HCT116 (cell line): ENCODE results near the gene VPS4B. TPM values are rescaled to one million over a fixed set of nuclear protein-coding genes. Genes with fewer than 3 reads are reported as not detected.

Experiments used
- ATAC-seq: fragments of 200-7000 bp; cut with Tn5 transposase; 2 replicates; pipeline ENCODE4 v1.9.1; 2020; ENCODE audit warnings: mild to moderate bottlenecking, moderate library complexity
- BruUV-seq: library from RNA; stranded (reverse); fragments of 400-500 nt; replicated peaks from 2 replicates; lab custom pipeline; 2021; lab: Mats Ljungman, UMichigan
- CTCF ChIA-PET: fragments of 300-600 bp; sonication (Branson Sonifier 250); formaldehyde crosslinking; loops from one replicate; lab custom pipeline; 2021; ENCODE audit warnings: antibody characterized with exemption; lab: Charles Lee
- POLR2A ChIA-PET: fragments of 300-600, 350-600 bp; sonication (Branson Sonifier 250); formaldehyde crosslinking; loops from one replicate; lab custom pipeline; 2021; ENCODE audit warnings: antibody characterized with exemption; lab: Charles Lee
- RAD21 ChIA-PET, 2 experiments: fragments of 300-600 bp; sonication (Branson Sonifier 250); formaldehyde crosslinking; loops; one replicate each; lab custom pipeline; 2023; ENCODE audit warnings: low total read pairs in 2 of 2; ENCODE audit not compliant: uncharacterized antibody in 2 of 2, unreplicated experiment in 2 of 2, low non-redundant PET in 1 of 2; lab: Charles Lee
- DNase-seq: peaks from one replicate; pipeline ENCODE4 v3.0.0-alpha.2; 2010; ENCODE audit warnings: low read depth, low spot score
- H2AFZ ChIP-seq: fragments of 200-600 bp; shearing (Covaris generic), sonication (generic); 2 replicates; pipeline ENCODE4 v1.6.1; 2017; ENCODE audit warnings: low read depth, mixed run types, mixed read lengths, antibody characterized with exemption, low read length; ENCODE audit not compliant: poor library complexity, severe bottlenecking
- H3K27ac ChIP-seq: 2 replicates; pipeline ENCODE4 v1.5.1; 2012; ENCODE audit warnings: low read depth, low read length
- H3K27me3 ChIP-seq: fragments of 200-600 bp; sonication (generic); 2 replicates; pipeline ENCODE4 v1.6.1; 2016; ENCODE audit warnings: mixed run types, low read length, mixed read lengths; ENCODE audit not compliant: insufficient read depth
- H3K36me3 ChIP-seq, 2 experiments: fragments of 200-500 bp in 1 of 2; fragments of 200-600 bp in 1 of 2; sonication (Bioruptor generic) in 1 of 2; sonication (generic) in 1 of 2; 2 replicates each; pipeline versions ENCODE4 v1.5.1 to v1.6.1; 2014 to 2016; ENCODE audit warnings: low read length in 2 of 2, inconsistent platforms in 1 of 2, mixed read lengths in 1 of 2, mixed run types in 1 of 2; ENCODE audit not compliant: insufficient read depth in 2 of 2, control insufficient read depth in 1 of 2
- H3K4me1 ChIP-seq, 2 experiments: fragments of 200-600 bp in 1 of 2; sonication (generic) in 1 of 2; 2 replicates each; pipeline versions ENCODE4 v1.5.1 to v1.6.1; 2012 to 2017; ENCODE audit warnings: low read length in 2 of 2, inconsistent platforms in 1 of 2, mild to moderate bottlenecking in 1 of 2, mixed read lengths in 1 of 2, mixed run types in 1 of 2, moderate library complexity in 1 of 2; ENCODE audit not compliant: insufficient read depth in 2 of 2, control insufficient read depth in 1 of 2
- H3K4me2 ChIP-seq: fragments of 200-600 bp; sonication (generic); 2 replicates; pipeline ENCODE4 v1.6.1; 2017; ENCODE audit warnings: mixed run types, low read length, mixed read lengths
- H3K4me3 ChIP-seq, 2 experiments: fragments of 200-600 bp in 1 of 2; sonication (generic) in 1 of 2; replicated peaks in 1 of 2; 2 replicates each; pipeline ENCODE4 v1.5.1; 2011 to 2016; ENCODE audit warnings: low read length in 2 of 2, control low read depth in 1 of 2, low read depth in 1 of 2, mild to moderate bottlenecking in 1 of 2, mixed read lengths in 1 of 2, mixed run types in 1 of 2
- H3K79me2 ChIP-seq: fragments of 200-600 bp; sonication (generic); 2 replicates; pipeline ENCODE4 v1.6.1; 2017; ENCODE audit warnings: mild to moderate bottlenecking, mixed run types, low read length, moderate library complexity, mixed read lengths; ENCODE audit not compliant: insufficient read depth
- H3K9ac ChIP-seq: fragments of 200-600 bp; sonication (generic); 2 replicates; pipeline ENCODE4 v1.6.1; 2016; ENCODE audit warnings: low read length, mixed read lengths
- H3K9me2 ChIP-seq: fragments of 200-600 bp; sonication (generic), shearing (Covaris generic); 2 replicates; pipeline ENCODE4 v1.6.1; 2017; ENCODE audit warnings: mixed run types, mild to moderate bottlenecking, moderate library complexity; ENCODE audit not compliant: insufficient read depth
- H3K9me3 ChIP-seq, 2 experiments: fragments of 200-500 bp in 1 of 2; fragments of 200-600 bp in 1 of 2; sonication (Bioruptor generic) in 1 of 2; sonication (generic) in 1 of 2; 2 replicates each; pipeline ENCODE4 v1.6.1; 2014 to 2017; ENCODE audit warnings: low read length in 2 of 2, mixed read lengths in 2 of 2, inconsistent platforms in 1 of 2, low read depth in 1 of 2, mild to moderate bottlenecking in 1 of 2, mixed run types in 1 of 2, moderate library complexity in 1 of 2; ENCODE audit not compliant: control insufficient read depth in 1 of 2, insufficient read depth in 1 of 2
- H4K20me1 ChIP-seq: fragments of 200-600 bp; sonication (generic), shearing (Covaris generic); 2 replicates; pipeline ENCODE4 v1.6.1; 2017; ENCODE audit warnings: mixed run types, mild to moderate bottlenecking, moderate library complexity; ENCODE audit not compliant: insufficient read depth
- ATF3 ChIP-seq: IDR thresholded peaks from 2 replicates; pipeline ENCODE4 v1.6.1; 2012
- CBX3 ChIP-seq: IDR thresholded peaks from 2 replicates; pipeline ENCODE4 v1.6.1; 2012; ENCODE audit warnings: low read depth
- CEBPB ChIP-seq: IDR thresholded peaks from 2 replicates; pipeline ENCODE4 v1.6.1; 2012; ENCODE audit warnings: low read depth
- EGR1 ChIP-seq: IDR thresholded peaks from 2 replicates; pipeline ENCODE4 v1.6.1; 2012; ENCODE audit warnings: low read depth
- ELF1 ChIP-seq: IDR thresholded peaks from 2 replicates; pipeline ENCODE4 v1.6.1; 2012; ENCODE audit warnings: low read depth, borderline replicate concordance
- EZH2 ChIP-seq: fragments of 200-600 bp; sonication (generic); IDR thresholded peaks from 2 replicates; pipeline ENCODE4 v1.6.1; 2017; ENCODE audit warnings: antibody characterized with exemption, mixed run types
- EZH2phosphoT487 ChIP-seq: fragments of 200-600 bp; IDR thresholded peaks from 2 replicates; pipeline ENCODE4 v1.6.1; 2018; ENCODE audit warnings: antibody characterized with exemption, borderline replicate concordance
- FOSL1 ChIP-seq: IDR thresholded peaks from 2 replicates; pipeline ENCODE4 v1.6.1; 2012; ENCODE audit warnings: low read depth
- JUND ChIP-seq: IDR thresholded peaks from 2 replicates; pipeline ENCODE4 v1.6.1; 2012
- POLR2A ChIP-seq: IDR thresholded peaks from 2 replicates; pipeline ENCODE4 v1.7.0; 2011; ENCODE audit warnings: borderline replicate concordance; ENCODE audit not compliant: insufficient read depth, insufficient read length; ENCODE audit errors: extremely low read depth
- POLR2AphosphoS5 ChIP-seq: IDR thresholded peaks from 2 replicates; pipeline ENCODE4 v1.6.1; 2011; ENCODE audit warnings: mild to moderate bottlenecking, low read depth, low read length, moderate library complexity
- SIN3A ChIP-seq: IDR thresholded peaks from 2 replicates; pipeline ENCODE4 v1.6.1; 2012; ENCODE audit warnings: low read depth
- SP1 ChIP-seq: IDR thresholded peaks from 2 replicates; pipeline ENCODE4 v1.6.1; 2012; ENCODE audit warnings: low read depth
- TCF7L2 ChIP-seq: IDR thresholded peaks from 2 replicates; pipeline ENCODE4 v1.7.0; 2011; ENCODE audit warnings: borderline replicate concordance, inconsistent platforms; ENCODE audit not compliant: insufficient read depth, insufficient read length; ENCODE audit errors: extremely low read depth
- YY1 ChIP-seq: IDR thresholded peaks from 2 replicates; pipeline ENCODE4 v1.6.1; 2011; ENCODE audit warnings: low read length, low read depth, moderate library complexity, mild to moderate bottlenecking; ENCODE audit not compliant: insufficient replicate concordance; ENCODE audit errors: extremely low read depth
- ZBTB33 ChIP-seq: IDR thresholded peaks from 2 replicates; pipeline ENCODE4 v1.6.1; 2011; ENCODE audit warnings: mild to moderate bottlenecking, low read length, moderate library complexity; ENCODE audit not compliant: insufficient replicate concordance; ENCODE audit errors: extremely low read depth
- ZFX ChIP-seq: fragments of 450-650 bp; IDR thresholded peaks from 2 replicates; pipeline ENCODE4 v1.6.1; 2017
- ZNF274 ChIP-seq: fragments of 200-500 bp; sonication (Bioruptor generic); IDR thresholded peaks from 2 replicates; pipeline ENCODE4 v1.6.1; 2014; ENCODE audit warnings: mild to moderate bottlenecking, low read depth, low read length, inconsistent platforms
- intact Hi-C: fragments of 100-400 bp; cut with micrococcal nuclease; formaldehyde crosslinking; loops from 2 replicates; pipeline ENCODE4 v1.10.0; 2022
- total RNA-seq: library from RNA; stranded (reverse); gene quantifications from one replicate; pipeline ENCODE4 v1.2.1, GENCODE V29; 2021; ENCODE audit not compliant: unreplicated experiment
- TF ChIP-seq, protein P1 (sequence below): IDR thresholded peaks from 2 replicates; pipeline ENCODE4 v1.6.1; 2012; ENCODE audit warnings: low read depth
- TF ChIP-seq, protein P2 (sequence below), 3 experiments: fragments of 200-600 bp in 1 of 3; sonication (generic) in 1 of 3; IDR thresholded peaks in 2 of 3; conservative IDR thresholded peaks in 1 of 3; 2 replicates each; pipeline ENCODE4 v1.5.1; 2012 to 2017; ENCODE audit warnings: low read depth in 2 of 3, low read length in 2 of 3, antibody characterized with exemption in 1 of 3, borderline replicate concordance in 1 of 3, control low read depth in 1 of 3, mild to moderate bottlenecking in 1 of 3, mixed read lengths in 1 of 3, mixed run types in 1 of 3, moderate library complexity in 1 of 3; ENCODE audit not compliant: insufficient read depth in 1 of 3

VPS4B gene
- total RNA-seq, 1 experiment from 2014 or later: 68.3 TPM

DNA sequence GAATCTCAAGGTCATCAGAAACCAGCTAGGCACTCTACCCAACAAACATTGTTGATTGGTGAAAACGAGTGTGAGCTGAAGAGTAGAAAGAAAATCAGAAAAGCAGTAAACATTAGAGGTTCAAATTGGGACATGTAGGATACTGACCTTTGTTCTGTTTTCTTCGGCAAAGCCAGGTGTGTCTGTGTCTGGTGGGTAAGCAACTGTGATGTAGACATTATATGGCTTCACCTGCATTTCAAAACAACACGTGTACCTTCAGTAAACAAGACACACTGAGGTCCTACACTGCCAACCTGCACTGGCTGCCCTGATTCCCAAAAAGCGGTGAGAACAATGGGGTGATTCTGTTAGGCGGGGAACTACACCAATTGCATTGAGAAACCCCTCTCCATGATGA, 78.0 kb downstream of the VPS4B start:
- Histone ChIP-seq H3K79me2 (no peaks in the 10 kb centered on the region), H3K36me3 (peaks cover 13 to 22% of the 10 kb centered on the region in 2 experiments; a peak in 3 of 4 replicates), H3K9me3 (no peaks in the 10 kb centered on the region), H3K27me3 (no peaks in the 10 kb centered on the region), H3K27ac (no peak overlapping the region), H3K4me1 (no peaks in the 10 kb centered on the region), H2AFZ (no peak overlapping the region), H4K20me1 (0 out of 2 replicates have a peak, but pooled peaks cover 3% of the 10 kb centered on the region), H3K9ac (no peak overlapping the region), H3K4me3 (no peak overlapping the region), H3K9me2 (no peaks in the 10 kb centered on the region), H3K4me2 (no peak overlapping the region)
- no peak for DNase-seq
- POLR2A ChIA-PET: no interaction called here
- intact Hi-C loops: loop anchor here (5.0 to 10.0 kb wide), 5 partner anchors 168 to 501 kb away; no protein-coding TSS in a partner anchor
- ATAC-seq: no peak
- no TSS peak for BruUV-seq
- CTCF ChIA-PET: no interaction called here
- TF ChIP-seq ZBTB33 (no peak), ZNF274 (no peak), CEBPB (no peak), EGR1 (no peak), JUND (no peak), TCF7L2 (no peak), CBX3 (no peak), ZFX (no peak), ELF1 (no peak), FOSL1 (no peak), SIN3A (no peak), SP1 (no peak), ATF3 (no peak), YY1 (no peak), EZH2 (no peak), EZH2phosphoT487 (no peak), POLR2A (no peak), POLR2AphosphoS5 (no peak)
- TF ChIP-seq, protein P1, sequence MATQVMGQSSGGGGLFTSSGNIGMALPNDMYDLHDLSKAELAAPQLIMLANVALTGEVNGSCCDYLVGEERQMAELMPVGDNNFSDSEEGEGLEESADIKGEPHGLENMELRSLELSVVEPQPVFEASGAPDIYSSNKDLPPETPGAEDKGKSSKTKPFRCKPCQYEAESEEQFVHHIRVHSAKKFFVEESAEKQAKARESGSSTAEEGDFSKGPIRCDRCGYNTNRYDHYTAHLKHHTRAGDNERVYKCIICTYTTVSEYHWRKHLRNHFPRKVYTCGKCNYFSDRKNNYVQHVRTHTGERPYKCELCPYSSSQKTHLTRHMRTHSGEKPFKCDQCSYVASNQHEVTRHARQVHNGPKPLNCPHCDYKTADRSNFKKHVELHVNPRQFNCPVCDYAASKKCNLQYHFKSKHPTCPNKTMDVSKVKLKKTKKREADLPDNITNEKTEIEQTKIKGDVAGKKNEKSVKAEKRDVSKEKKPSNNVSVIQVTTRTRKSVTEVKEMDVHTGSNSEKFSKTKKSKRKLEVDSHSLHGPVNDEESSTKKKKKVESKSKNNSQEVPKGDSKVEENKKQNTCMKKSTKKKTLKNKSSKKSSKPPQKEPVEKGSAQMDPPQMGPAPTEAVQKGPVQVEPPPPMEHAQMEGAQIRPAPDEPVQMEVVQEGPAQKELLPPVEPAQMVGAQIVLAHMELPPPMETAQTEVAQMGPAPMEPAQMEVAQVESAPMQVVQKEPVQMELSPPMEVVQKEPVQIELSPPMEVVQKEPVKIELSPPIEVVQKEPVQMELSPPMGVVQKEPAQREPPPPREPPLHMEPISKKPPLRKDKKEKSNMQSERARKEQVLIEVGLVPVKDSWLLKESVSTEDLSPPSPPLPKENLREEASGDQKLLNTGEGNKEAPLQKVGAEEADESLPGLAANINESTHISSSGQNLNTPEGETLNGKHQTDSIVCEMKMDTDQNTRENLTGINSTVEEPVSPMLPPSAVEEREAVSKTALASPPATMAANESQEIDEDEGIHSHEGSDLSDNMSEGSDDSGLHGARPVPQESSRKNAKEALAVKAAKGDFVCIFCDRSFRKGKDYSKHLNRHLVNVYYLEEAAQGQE: no peak
- TF ChIP-seq, protein P2, sequence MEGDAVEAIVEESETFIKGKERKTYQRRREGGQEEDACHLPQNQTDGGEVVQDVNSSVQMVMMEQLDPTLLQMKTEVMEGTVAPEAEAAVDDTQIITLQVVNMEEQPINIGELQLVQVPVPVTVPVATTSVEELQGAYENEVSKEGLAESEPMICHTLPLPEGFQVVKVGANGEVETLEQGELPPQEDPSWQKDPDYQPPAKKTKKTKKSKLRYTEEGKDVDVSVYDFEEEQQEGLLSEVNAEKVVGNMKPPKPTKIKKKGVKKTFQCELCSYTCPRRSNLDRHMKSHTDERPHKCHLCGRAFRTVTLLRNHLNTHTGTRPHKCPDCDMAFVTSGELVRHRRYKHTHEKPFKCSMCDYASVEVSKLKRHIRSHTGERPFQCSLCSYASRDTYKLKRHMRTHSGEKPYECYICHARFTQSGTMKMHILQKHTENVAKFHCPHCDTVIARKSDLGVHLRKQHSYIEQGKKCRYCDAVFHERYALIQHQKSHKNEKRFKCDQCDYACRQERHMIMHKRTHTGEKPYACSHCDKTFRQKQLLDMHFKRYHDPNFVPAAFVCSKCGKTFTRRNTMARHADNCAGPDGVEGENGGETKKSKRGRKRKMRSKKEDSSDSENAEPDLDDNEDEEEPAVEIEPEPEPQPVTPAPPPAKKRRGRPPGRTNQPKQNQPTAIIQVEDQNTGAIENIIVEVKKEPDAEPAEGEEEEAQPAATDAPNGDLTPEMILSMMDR (IDR thresholded peaks at IDR 0.05 in 2 of 3, conservative IDR thresholded peaks at IDR 0.05 in 1 of 3; ENCODE audit: borderline replicate concordance in 1 of 3, insufficient read depth in 1 of 3, low read depth in 2 of 3, low read length in 2 of 3): no peak
- RAD21 ChIA-PET: no interaction called here
